Occipital lobe (tissue), 2 donors: Measurements from ENCODE around the gene CEMIP2. TPM values are rescaled to one million over a fixed set of nuclear protein-coding genes. Genes with fewer than 3 reads are reported as not detected.

Source experiments
- DNase-seq: peaks from one replicate; lab custom pipeline; 2025; lab: John Stamatoyannopoulos, UW
- total RNA-seq: library from RNA; depleted of rRNA; stranded (reverse); fragments of >200 nt; gene quantifications from one replicate; pipeline ENCODE4 v1.2.3, GENCODE V29; 2014

The CEMIP2 gene
- total RNA-seq, 1 donor from 2014 or later: 54.7 TPM

- DNase-seq: no peak
These were observed 21.6 kb downstream of the CEMIP2 start for GRCh38 chr9:71746758-71747125.

GRCh38 chr9:71746023-71746757, 22.1 kb downstream of the CEMIP2 start:
- no peak for DNase-seq

DNA sequence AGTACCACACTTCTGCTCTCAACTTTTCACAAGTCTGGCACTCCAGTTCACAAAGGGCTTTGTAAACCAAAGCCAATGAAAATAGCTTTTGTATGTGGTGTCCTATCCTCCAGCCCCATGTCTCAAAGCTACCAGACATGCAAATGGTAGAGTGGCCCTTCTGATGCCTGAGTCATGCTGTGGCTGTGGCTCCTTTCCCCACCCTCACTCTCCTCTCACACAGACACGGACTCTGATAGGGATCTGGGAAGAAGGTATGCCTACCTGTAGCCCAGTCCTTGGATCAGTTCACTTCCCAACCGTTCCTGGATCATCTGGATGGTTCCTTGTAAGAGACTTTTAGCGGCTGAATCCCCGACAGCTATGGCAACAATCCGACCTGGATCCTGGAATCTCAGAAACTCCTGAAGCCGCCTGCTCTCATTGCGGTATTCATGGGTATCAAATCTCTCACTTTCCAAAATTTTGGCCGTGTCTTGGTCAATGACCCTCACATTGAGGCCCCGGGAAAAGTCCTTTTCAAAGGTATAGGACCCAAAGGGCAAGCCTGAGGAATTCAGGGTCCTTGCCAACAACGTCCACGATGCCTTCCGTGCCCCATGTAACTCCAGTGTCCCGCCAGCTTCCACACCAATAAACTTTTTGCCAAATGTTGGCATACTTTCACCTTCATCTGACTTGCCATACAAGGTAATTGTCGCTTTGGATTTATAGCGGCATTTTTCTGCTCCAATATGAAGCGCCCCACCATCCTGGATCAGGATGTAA, 23.4 kb downstream of the CEMIP2 start:
- DNase-seq: no peak

DNA sequence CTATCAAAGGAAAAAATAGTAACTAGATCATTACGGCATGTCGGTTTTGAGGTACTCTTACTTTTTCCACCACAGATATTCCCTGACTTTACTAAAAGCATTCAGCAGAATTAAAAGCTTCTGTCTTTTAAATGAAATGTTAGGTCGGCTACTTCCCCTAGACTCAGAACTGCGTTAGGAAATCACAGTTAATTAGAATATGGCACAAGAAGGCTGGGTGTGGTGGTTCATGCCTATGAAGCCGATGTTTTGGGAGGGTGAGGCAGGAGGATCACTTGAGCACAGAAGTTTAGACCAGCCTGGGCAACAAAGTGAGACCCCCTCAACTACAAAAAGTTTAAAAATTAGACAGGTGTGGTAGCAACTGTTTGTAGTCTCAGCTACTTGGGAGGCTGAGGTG, 24.4 kb downstream of the CEMIP2 start:
- no peak for DNase-seq

DNA sequence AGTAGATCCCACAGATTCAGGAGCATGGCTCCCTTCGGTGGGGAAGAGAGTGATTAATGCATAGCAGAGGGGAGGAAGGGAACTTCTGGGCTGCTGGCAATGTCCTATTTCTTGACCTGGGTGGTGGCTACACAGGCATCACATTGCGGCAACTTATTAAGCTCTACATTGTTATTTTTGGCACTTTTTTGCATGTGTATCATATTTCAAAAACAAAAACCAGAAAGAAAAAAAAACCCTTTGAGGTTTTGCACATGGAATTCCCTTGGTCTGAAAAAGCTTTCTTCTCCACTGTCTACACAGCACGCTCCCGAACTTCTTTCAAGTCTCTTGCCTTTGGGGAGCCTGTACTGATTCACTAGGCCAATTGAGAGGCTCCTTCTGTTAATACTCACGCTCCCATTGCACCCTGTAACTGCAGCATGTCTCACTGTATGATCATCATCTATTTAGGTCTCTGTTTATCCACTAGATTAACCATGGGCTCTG, 25.1 kb downstream of the CEMIP2 start:
- DNase-seq: no peak

DNA sequence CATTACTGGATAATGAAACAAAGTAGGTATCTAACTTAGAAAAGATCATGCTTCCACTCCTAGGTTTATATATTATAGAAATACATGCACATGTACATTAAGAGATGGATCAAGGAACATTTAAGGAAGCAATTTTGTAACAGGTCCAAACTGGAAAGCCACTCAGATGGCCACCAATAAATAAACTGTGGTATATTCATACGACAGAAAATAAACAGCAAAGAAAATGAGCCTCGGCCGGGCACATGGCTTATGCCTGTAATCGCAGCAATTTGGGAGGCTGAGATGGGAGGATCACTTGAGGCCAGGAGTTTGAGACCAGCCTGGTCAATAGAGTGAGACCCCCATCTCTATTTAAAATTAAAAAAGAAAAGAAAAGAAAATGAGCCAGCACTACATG, 25.6 kb downstream of the CEMIP2 start:
- DNase-seq: no peak

- no peak for DNase-seq
These were observed 26.2 kb downstream of the CEMIP2 start for GRCh38 chr9:71741926-71742648.

- no peak for DNase-seq
These were observed 28.1 kb downstream of the CEMIP2 start for GRCh38 chr9:71740199-71740598.

GRCh38 chr9:71737455-71737854, 30.9 kb downstream of the CEMIP2 start:
- no peak for DNase-seq

- DNase-seq: no peak
These were observed 32.1 kb downstream of the CEMIP2 start for GRCh38 chr9:71736236-71736635.

DNA sequence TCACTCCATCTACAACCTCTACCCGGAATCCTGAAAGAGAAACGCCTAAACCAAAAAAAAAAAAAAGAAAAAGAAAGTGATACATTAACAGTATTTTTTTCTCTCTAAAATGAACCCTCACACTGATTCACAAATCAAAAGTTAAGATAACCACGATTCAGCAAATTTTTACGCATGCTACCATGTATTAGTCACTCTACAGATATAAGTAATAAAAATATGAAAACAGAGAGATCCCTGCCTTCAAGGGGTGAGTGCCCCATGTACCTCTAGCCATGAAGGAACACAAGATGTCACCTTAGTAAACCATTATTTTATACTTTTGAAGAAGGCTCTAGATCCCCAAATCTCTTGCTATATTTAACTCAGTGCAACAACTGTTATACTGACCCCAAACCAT, 33.4 kb downstream of the CEMIP2 start:
- no peak for DNase-seq

DNA sequence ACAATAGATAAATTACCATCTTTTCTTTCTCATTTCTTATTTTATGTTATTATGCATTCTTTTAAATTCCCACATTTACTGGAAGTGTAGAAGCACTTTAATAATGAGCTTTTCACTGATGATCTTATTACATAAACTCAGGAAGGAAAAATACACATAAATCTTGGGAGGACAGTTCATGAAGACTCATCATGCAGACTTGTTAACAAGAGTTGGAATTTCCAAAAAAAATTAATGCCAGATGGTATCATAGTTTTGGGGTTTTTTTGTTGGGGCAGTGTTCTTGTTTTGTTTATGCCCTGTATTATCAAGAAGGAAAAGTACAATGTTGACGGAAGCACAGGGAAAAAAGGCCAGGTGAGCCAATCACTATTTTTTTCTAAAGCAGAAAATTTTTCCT, 35.1 kb downstream of the CEMIP2 start:
- DNase-seq: no peak

DNA sequence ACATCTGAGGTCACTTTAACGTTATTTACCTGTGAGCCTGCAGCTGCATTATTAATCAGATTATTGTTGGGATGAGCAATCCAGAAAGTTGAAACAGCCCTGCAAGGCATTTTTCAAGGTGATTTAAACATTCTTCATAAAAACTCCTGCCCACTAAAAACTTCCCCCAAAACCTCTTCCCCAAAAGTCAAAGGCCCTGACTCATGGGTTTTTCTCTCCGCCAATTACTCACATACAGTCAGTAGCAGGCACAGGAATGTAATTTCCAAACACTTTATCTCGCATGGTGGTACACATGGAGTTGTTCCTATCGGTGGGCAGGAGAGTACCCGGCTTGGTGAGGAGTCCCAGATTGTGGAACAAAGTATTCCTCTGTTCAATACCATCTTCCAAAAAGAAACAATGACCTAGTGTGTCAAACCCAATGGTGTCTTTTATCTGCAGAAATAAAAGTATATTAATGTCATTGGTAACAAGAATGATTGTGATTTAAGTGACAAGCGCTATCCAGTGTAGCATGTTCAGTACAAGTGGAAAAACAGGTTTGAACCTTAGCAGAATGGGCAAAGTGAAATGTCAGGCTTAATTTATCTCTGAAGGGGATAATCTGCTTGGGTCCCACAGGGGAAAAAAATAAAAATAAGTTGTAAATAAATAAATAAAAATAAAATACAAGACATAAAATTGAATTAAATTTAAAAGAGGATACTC, 38.3 kb downstream of the CEMIP2 start:
- DNase-seq: no peak

- DNase-seq: no peak
These were observed 41.6 kb downstream of the CEMIP2 start for GRCh38 chr9:71726723-71727122.

DNA sequence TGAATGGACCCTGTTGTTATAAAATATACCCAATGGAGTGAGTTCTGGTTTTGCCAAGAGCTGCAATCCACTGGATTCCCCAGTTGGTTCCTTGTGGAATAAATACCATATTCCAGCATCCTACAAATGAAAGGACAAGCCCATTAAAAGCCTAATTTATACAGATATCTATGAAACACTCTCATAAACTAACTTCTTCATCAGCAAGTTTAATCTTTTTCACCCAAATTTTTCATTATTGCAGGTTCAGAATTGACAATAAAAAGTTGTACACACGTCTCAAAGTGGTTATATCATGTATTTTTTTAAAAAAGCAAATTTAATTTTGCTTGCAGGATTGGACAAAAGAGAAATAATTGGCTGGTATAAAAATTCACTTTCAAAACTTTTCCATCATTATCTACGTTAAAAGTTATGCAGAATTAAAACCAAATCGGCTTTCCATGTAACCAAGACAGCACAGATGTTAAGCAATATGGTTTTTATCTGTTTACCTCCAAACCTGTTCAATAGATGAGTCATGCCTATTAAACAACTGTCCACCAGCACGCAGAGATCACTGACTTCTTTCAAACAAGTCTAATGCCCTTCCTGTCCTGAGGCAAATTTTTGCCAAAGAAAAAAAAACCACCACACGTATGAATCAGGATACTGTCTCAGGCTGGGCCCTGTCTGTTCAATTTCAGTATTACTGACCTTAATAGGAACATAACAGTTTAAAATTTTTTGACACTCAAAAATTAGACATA, 42.5 kb downstream of the CEMIP2 start:
- DNase-seq: no peak

DNA sequence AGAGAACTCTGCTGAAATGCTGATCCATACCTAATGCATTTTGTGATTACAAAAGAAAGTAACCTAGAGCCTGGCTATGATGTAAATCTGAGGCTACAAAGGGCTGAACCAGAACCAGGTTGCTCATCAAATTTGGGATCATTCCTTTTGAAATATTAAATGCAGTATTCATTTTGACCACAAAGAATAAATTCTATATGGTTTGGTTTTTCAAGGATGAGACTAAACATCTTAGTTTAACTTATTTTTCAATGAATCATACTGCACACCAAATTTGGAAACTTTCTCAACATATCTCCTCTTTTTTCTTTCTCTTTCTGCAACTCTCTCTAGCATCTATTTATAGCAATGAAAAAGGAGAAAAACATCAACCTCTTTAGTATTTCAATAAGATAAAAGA, 46.5 kb downstream of the CEMIP2 start:
- DNase-seq: no peak

- DNase-seq: no peak
These were observed 48.8 kb downstream of the CEMIP2 start for GRCh38 chr9:71719562-71719961.

GRCh38 chr9:71719088-71719487, 49.2 kb downstream of the CEMIP2 start:
- no peak for DNase-seq

DNA sequence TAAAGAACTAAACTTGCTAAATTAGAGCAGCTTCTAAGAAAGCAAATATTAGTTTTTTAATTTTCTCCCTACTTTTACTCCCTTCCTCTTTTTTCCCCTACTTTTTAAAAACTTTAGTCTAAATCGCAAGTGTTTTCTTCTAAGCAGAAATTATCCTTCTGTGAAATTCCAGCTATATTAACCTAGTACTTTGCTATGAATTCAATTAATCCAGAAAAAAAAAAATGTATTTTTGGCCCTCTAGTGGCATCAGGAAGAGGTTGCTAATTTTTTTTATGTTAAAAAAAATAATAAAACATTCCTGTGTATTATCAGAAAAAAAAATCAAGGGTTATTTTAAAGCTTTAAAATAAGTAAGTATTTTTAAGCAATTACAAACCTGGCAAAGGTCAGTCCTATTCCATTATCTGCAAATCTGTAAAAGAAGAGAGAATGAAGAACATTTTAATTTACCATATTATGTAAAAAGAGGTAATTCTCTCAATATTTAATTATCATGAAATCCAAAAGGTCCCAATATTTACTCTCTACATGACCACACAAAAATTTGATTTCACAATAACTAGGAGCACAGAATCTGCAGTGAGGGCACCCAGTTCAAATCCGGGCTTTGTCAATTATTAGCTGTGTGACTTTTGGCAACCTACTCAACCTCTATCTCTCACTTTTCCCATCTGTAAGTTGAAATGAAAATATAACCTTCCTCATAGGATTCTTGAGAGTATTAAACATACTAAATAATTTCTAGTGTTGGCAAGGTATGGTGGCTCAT, 52.0 kb downstream of the CEMIP2 start:
- no peak for DNase-seq

GRCh38 chr9:71710856-71711255, 57.5 kb downstream of the CEMIP2 start:
- no peak for DNase-seq
